ENCODE measurements around the gene ANKS1B. TPM values are rescaled to one million over a fixed set of nuclear protein-coding genes. Genes with fewer than 3 reads are reported as not detected.

The ANKS1B gene
- total and polyA plus RNA-seq, 2 of the 4 experiments (the other 2 are of a cell fraction): 0.17 to 0.18 TPM

GRCh38 chr12:99108924-99109323 is 875.8 kb downstream of the ANKS1B start:
- Histone ChIP-seq H3K27me3 (ENCODE audit: control insufficient read depth, insufficient read depth, low read length) (no peaks in the 10 kb centered on the region), H3K4ac (ENCODE audit: low read depth, low read length) (no peak overlapping the region), H2BK15ac (ENCODE audit: low read depth, low read length) (no peak overlapping the region), H3K4me3 (ENCODE audit: insufficient read depth, low read depth, low read length) (no peak overlapping the region), H4K5ac (ENCODE audit: low read depth, low read length) (no peak overlapping the region), H3K18ac (ENCODE audit: low read depth, low read length) (no peak overlapping the region), H3K79me1 (ENCODE audit: low read depth in 1 of 2, low read length in 2 of 2) (no peaks in the 10 kb centered on the region), H3K9me1 (ENCODE audit: insufficient read depth, low read length) (no peaks in the 10 kb centered on the region), H4K91ac (ENCODE audit: insufficient read depth, low read depth, low read length) (no peak overlapping the region), H4K20me1 (ENCODE audit: insufficient read depth, low read length) (no peaks in the 10 kb centered on the region), H2AFZ (replicated peaks; ENCODE audit: low read length, poor library complexity) (no peak overlapping the region), H3K4me1 (ENCODE audit: control insufficient read depth, insufficient read depth, low read length) (no peaks in the 10 kb centered on the region), H2BK120ac (ENCODE audit: low read depth, low read length) (no peak overlapping the region), H2AK5ac (ENCODE audit: low read depth, low read length) (no peak overlapping the region), H3K23ac (ENCODE audit: low read depth, low read length) (no peak overlapping the region), H3K56ac (ENCODE audit: extremely low read depth, insufficient read depth, low read length) (no peak overlapping the region), H3K36me3 (ENCODE audit: control insufficient read depth, insufficient read depth, low read length) (no peaks in the 10 kb centered on the region), H4K8ac (ENCODE audit: low read depth in 2 of 2, low read length in 2 of 2) (no peak overlapping the region), H2BK20ac (ENCODE audit: low read depth, low read length) (no peak overlapping the region), H2BK5ac (ENCODE audit: low read depth, low read length, poor library complexity, severe bottlenecking) (no peak overlapping the region), H3K9ac (ENCODE audit: low read depth, low read length) (no peak overlapping the region), H3K14ac (replicated peaks; ENCODE audit: low read depth, low read length) (no peak overlapping the region), H2AK9ac (replicated peaks; ENCODE audit: low read depth, low read length, poor library complexity) (no peak overlapping the region), H3K9me3 (ENCODE audit: control insufficient read depth, insufficient read depth, low read length) (no peaks in the 10 kb centered on the region), H3K4me2 (ENCODE audit: low read depth, low read length) (no peak overlapping the region), H3K27ac (ENCODE audit: insufficient read depth, low read length) (no peak overlapping the region)
- CTCF ChIA-PET: no interaction called here
- TF ChIP-seq RAD21 (IDR thresholded peaks at IDR 0.05; ENCODE audit: low read length) (no peak), BHLHE40 (IDR thresholded peaks at IDR 0.05; ENCODE audit: low read depth, low read length) (no peak), CHD1 (IDR thresholded peaks at IDR 0.05; ENCODE audit: low read depth, low read length) (no peak), CEBPB (IDR thresholded peaks at IDR 0.05; ENCODE audit: low read depth, low read length) (no peak), MXI1 (IDR thresholded peaks at IDR 0.05; ENCODE audit: borderline replicate concordance, low read depth, low read length) (no peak), CTCF (conservative IDR thresholded peaks at IDR 0.05; ENCODE audit: low read depth, low read length) (no peak), NFE2L2 (IDR thresholded peaks at IDR 0.05; ENCODE audit: low read depth, low read length) (no peak), MAZ (IDR thresholded peaks at IDR 0.05; ENCODE audit: borderline replicate concordance, low read depth, low read length) (no peak)
- TF ChIP-seq, protein P1, sequence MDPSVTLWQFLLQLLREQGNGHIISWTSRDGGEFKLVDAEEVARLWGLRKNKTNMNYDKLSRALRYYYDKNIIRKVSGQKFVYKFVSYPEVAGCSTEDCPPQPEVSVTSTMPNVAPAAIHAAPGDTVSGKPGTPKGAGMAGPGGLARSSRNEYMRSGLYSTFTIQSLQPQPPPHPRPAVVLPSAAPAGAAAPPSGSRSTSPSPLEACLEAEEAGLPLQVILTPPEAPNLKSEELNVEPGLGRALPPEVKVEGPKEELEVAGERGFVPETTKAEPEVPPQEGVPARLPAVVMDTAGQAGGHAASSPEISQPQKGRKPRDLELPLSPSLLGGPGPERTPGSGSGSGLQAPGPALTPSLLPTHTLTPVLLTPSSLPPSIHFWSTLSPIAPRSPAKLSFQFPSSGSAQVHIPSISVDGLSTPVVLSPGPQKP (IDR thresholded peaks at IDR 0.05; ENCODE audit: borderline replicate concordance, low read depth, low read length): no peak
- WGBS, 2 experiments (ENCODE audit: extremely low coverage in 2 of 2, insufficient read length in 1 of 2): no CpG with 5 or more reads among the region's 2 CpGs
- POLR2A ChIA-PET (ENCODE audit: unreplicated experiment): no interaction called here
- dilution Hi-C loops (cut with HindIII; ENCODE audit: low sequenced_read_pairs, unreplicated experiment): no loop called here
- ATAC-seq (ENCODE audit: low read depth) (no peak), DNase-seq (no peak)
- BruUV-seq (replicated peaks): no TSS peak
- in situ Hi-C loops (cut with MboI; ENCODE audit: low sequenced_read_pairs): no loop called here
- intact Hi-C loops (cut with micrococcal nuclease): no loop called here

Data from IMR-90 (cell line).